HepG2 (cell line): ENCODE measurements around the gene AMIGO3. TPM values are rescaled to one million over a fixed set of nuclear protein-coding genes. Genes with fewer than 3 reads are reported as not detected.
A peak's percentile ranks its signal among the peaks of the same experiment; 100 is the strongest.

Experiments
- ATAC-seq: fragments of 200-7000 bp; cut with Tn5 transposase; 3 replicates; pipeline ENCODE4 v1.9.1; 2020; ENCODE audit warnings: mild to moderate bottlenecking, moderate library complexity
- BruUV-seq: library from RNA; stranded (reverse); fragments of 400-500 nt; replicated peaks from 2 replicates; lab custom pipeline; 2021; lab: Mats Ljungman, UMichigan
- CTCF ChIA-PET: fragments of 300-600 bp; formaldehyde crosslinking; extraction: SDS; loops from one replicate; lab custom pipeline; 2021; ENCODE audit warnings: low total read pairs, inconsistent platforms, low intra/inter-chr PET ratio; lab: Yijun Ruan, JAX
- POLR2A ChIA-PET: fragments of 350-600 bp; sonication (Branson Sonifier 250); formaldehyde crosslinking; loops from one replicate; lab custom pipeline; 2020; ENCODE audit warnings: antibody characterized with exemption, inconsistent platforms; lab: Yijun Ruan, JAX
- DNase-seq: peaks from one replicate; pipeline ENCODE4 v3.0.0-alpha.2; 2015; ENCODE audit warnings: low spot score
- FAIRE-seq: peaks from 3 replicates; lab custom pipeline; 2011; peaks lifted over from hg19 to GRCh38; lab: Jason Lieb, UNC
- H2AFZ ChIP-seq: one replicate; pipeline ENCODE4 v1.6.1; 2011; ENCODE audit warnings: low read length, inconsistent platforms
- H3K27ac ChIP-seq: fragments of 300-600 bp; 3 replicates; pipeline ENCODE4 v1.8.0; 2011; ENCODE audit warnings: mixed run types, mild to moderate bottlenecking, mixed read lengths, low read length, inconsistent platforms; ENCODE audit not compliant: insufficient read depth; ENCODE audit errors: extremely low read length
- H3K27me3 ChIP-seq, 2 experiments: fragments of 200-600 bp in 1 of 2; 2 replicates in 1 of 2; 3 replicates in 1 of 2; pipeline versions ENCODE4 v1.6.0 to v1.8.0; 2011; ENCODE audit warnings: low read length in 2 of 2, mild to moderate bottlenecking in 2 of 2, moderate library complexity in 2 of 2, inconsistent platforms in 1 of 2; ENCODE audit not compliant: insufficient read depth in 2 of 2, control insufficient read depth in 1 of 2
- H3K36me3 ChIP-seq, 2 experiments: fragments of 200-600 bp in 1 of 2; replicated peaks in 1 of 2; 2 replicates in 1 of 2; 3 replicates in 1 of 2; pipeline versions ENCODE4 v1.5.1 to v1.8.0; 2011; ENCODE audit warnings: low read length in 2 of 2, inconsistent platforms in 1 of 2; ENCODE audit not compliant: insufficient read depth in 2 of 2, control insufficient read depth in 1 of 2
- H3K4me1 ChIP-seq: 2 replicates; pipeline ENCODE4 v1.5.1; 2012; ENCODE audit warnings: low read length, inconsistent platforms; ENCODE audit not compliant: insufficient read depth
- H3K4me2 ChIP-seq: 2 replicates; pipeline ENCODE4 v1.6.0; 2011; ENCODE audit warnings: low read depth, low read length, inconsistent platforms
- H3K4me3 ChIP-seq, 3 experiments: fragments of 200-600 bp in 1 of 3; sonication (generic), shearing (Covaris generic) in 1 of 3; replicated peaks in 1 of 3; 2 replicates each; pipeline ENCODE4 v1.5.1; 2011 to 2016; ENCODE audit warnings: low read length in 3 of 3, inconsistent platforms in 2 of 3, low read depth in 2 of 3, mild to moderate bottlenecking in 2 of 3, control low read depth in 1 of 3, mixed read lengths in 1 of 3; ENCODE audit not compliant: insufficient read depth in 1 of 3
- H3K79me2 ChIP-seq: one replicate; pipeline ENCODE4 v1.6.1; 2011; ENCODE audit warnings: low read length, inconsistent platforms; ENCODE audit not compliant: insufficient read depth
- H3K9ac ChIP-seq: 2 replicates; pipeline ENCODE4 v1.6.0; 2011; ENCODE audit warnings: mild to moderate bottlenecking, low read depth, low read length, inconsistent platforms; ENCODE audit not compliant: insufficient read depth
- H3K9me3 ChIP-seq: 2 replicates; pipeline ENCODE4 v1.5.1; 2012; ENCODE audit warnings: mild to moderate bottlenecking, low read length
- H4K20me1 ChIP-seq: 2 replicates; pipeline ENCODE4 v1.6.0; 2011; ENCODE audit warnings: inconsistent platforms, mild to moderate bottlenecking, low read length, moderate library complexity; ENCODE audit not compliant: insufficient read depth
- RFXAP ChIP-seq: sonication (generic); formaldehyde crosslinking; IDR thresholded peaks from 2 replicates; pipeline ENCODE4 v1.4.0; 2020; ENCODE audit warnings: missing genetic modification reagents, borderline replicate concordance
- RNF219 ChIP-seq: sonication (generic); formaldehyde crosslinking; IDR thresholded peaks from 2 replicates; pipeline ENCODE4 v1.5.0; 2020; ENCODE audit warnings: mild to moderate bottlenecking, missing genetic modification reagents
- TRIM24 ChIP-seq: sonication (generic); formaldehyde crosslinking; IDR thresholded peaks from 2 replicates; pipeline ENCODE4 v1.8.0; 2022; ENCODE audit warnings: mild to moderate bottlenecking, missing genetic modification reagents
- ZBTB43 ChIP-seq: sonication (generic); formaldehyde crosslinking; conservative IDR thresholded peaks from 2 replicates; pipeline ENCODE4 v1.4.0; 2020; ENCODE audit warnings: missing genetic modification reagents
- WGBS: methylation state at CpG from one replicate; pipeline ENCODE4 v1.1.6; 2017; ENCODE audit warnings: low lambda C conversion rate; 5-methylcytosine and 5-hydroxymethylcytosine counted together
- in situ Hi-C: cut with HindIII; loops from 2 replicates; pipeline ENCODE4 v1.10.0; 2017; ENCODE audit warnings: low pct_unique_long_range_greater_than_20kb; ENCODE audit not compliant: extremely low pct_ligation_motif_present
- intact Hi-C: fragments of 100-400 bp; cut with micrococcal nuclease; formaldehyde crosslinking; loops from one replicate; pipeline ENCODE4 v1.10.0; 2022; ENCODE audit not compliant: unreplicated experiment
- polyA plus RNA-seq, 8 experiments: library from polyadenylated mRNA; depleted of rRNA in 3 of 8; stranded (reverse) in 7 of 8; unstranded in 1 of 8; fragments of >200 nt; fragmentation: Illumina TruSeq in 4 of 8; extraction: Trizol in 4 of 8; gene quantifications; 2 replicates each; pipeline versions ENCODE4 v1.2.1 to v1.2.3, GENCODE V29; 2011 to 2016; ENCODE audit warnings: low read depth in 4 of 8, missing spikeins in 1 of 8, mixed read lengths in 1 of 8; ENCODE audit not compliant: insufficient read depth in 1 of 8
- total RNA-seq, 5 experiments: library from RNA; depleted of rRNA; stranded (reverse); fragments of >200 nt; fragmentation: Illumina TruSeq; extraction: Trizol; gene quantifications; 2 replicates each; pipeline ENCODE4 v1.2.3, GENCODE V29; 2016; ENCODE audit warnings: low read depth in 1 of 5

AMIGO3 gene
- total and polyA plus RNA-seq, 2 of the 13 experiments (the other 11 are each of a cell fraction or from before 2014, with no cell fraction given) = 0.35 TPM; not detected in 1

GRCh38 chr3:49751501-49751900 lies 32.0 kb upstream of the AMIGO3 start (continued):
- TF ChIP-seq RNF219 (CRISPR knock-in tag) (no peak), TRIM24 (CRISPR knock-in tag) (no peak)

GRCh38 chr3:49750056-49750455 lies 30.6 kb upstream of the AMIGO3 start:
- FAIRE-seq = no peak
- 72% methylated on average over 4 of the region's 4 CpGs for WGBS
- Histone ChIP-seq H3K4me3 (no peak overlapping the region), H3K4me1 (peaks cover 58% of the 10 kb centered on the region), H3K9me3 (no peaks in the 10 kb centered on the region), H3K4me2 (peak overlapping the region; percentile 23), H3K27ac (peak overlapping the region; percentile 63), H3K36me3 (peaks cover 3 to 14% of the 10 kb centered on the region in 2 experiments; a peak in 4 of 5 replicates), H3K79me2 (peaks cover 56% of the 10 kb centered on the region), H4K20me1 (no peaks in the 10 kb centered on the region), H2AFZ (no peak overlapping the region), H3K27me3 (no peaks in the 10 kb centered on the region), H3K9ac (peak overlapping the region; percentile 30)
- in situ Hi-C loops (no loop called here), intact Hi-C loops (no loop called here)
- POLR2A ChIA-PET = interaction anchor here (2.2 kb wide), 1 partner anchor 36 kb away, joined by 4 read pairs; the partner anchor contains the start of gene IP6K1
- peak; percentile 40 for ATAC-seq
- DNase-seq = peak; percentile 16
- no TSS peak for BruUV-seq
- TF ChIP-seq RFXAP (CRISPR knock-in tag) (no peak), ZBTB43 (CRISPR knock-in tag) (no peak)
- CTCF ChIA-PET = no interaction called here
